Measurements from ENCODE around the gene ICA1.

GRCh38 chr7:8249121-8249520 lies 12.8 kb downstream of the ICA1 start:
- no peak for TF ChIP-seq EZH2 (IDR thresholded peaks at IDR 0.05; ENCODE audit: low read depth, unreplicated experiment)
- no peak for TF ChIP-seq CTCF (conservative IDR thresholded peaks at IDR 0.05; ENCODE audit: low read depth in 2 of 2)
- TF ChIP-seq REST (IDR thresholded peaks at IDR 0.05; ENCODE audit: unreplicated experiment), result no peak
- no peak for TF ChIP-seq POLR2AphosphoS5 (IDR thresholded peaks at IDR 0.05; ENCODE audit: low read depth)
- no peak for TF ChIP-seq ETS1 (IDR thresholded peaks at IDR 0.05)
- TF ChIP-seq CREB1 (CRISPR knock-in tag; IDR thresholded peaks at IDR 0.05; ENCODE audit: low read depth), result no peak
- no peak for TF ChIP-seq EZH2phosphoT487 (IDR thresholded peaks at IDR 0.05; ENCODE audit: unreplicated experiment)
- no peak for TF ChIP-seq NANOG (IDR thresholded peaks at IDR 0.05; ENCODE audit: borderline replicate concordance)
- no peak for TF ChIP-seq ZNF331 (CRISPR knock-in tag; IDR thresholded peaks at IDR 0.05; ENCODE audit: low read depth)
- TF ChIP-seq JUNB (IDR thresholded peaks at IDR 0.05; ENCODE audit: unreplicated experiment), result no peak
- no peak for TF ChIP-seq STAT1 (IDR thresholded peaks at IDR 0.05; ENCODE audit: unreplicated experiment)
